Trophoblast cell (in vitro differentiated cells and primary cell): ENCODE data around the gene LIPJ. TPM values are rescaled to one million over a fixed set of nuclear protein-coding genes. Genes with fewer than 3 reads are reported as not detected.

Experiments
- DNase-seq, 2 donors: peaks; one replicate each; pipeline ENCODE4 v3.0.0-alpha.2; 2016
- H2AFZ ChIP-seq: 2 replicates; pipeline ENCODE4 v1.6.1; 2013; ENCODE audit warnings: low read length, moderate library complexity, mild to moderate bottlenecking; ENCODE audit not compliant: insufficient read depth, poor library complexity
- H2AK5ac ChIP-seq: 2 replicates; pipeline ENCODE4 v1.6.1; 2013; ENCODE audit warnings: mild to moderate bottlenecking, low read length
- H2BK120ac ChIP-seq: 2 replicates; pipeline ENCODE4 v1.6.1; 2013; ENCODE audit warnings: low read length, mild to moderate bottlenecking, moderate library complexity; ENCODE audit not compliant: insufficient read depth, poor library complexity
- H2BK12ac ChIP-seq: 2 replicates; pipeline ENCODE4 v1.6.1; 2013; ENCODE audit warnings: mild to moderate bottlenecking, low read length, moderate library complexity
- H2BK5ac ChIP-seq: 2 replicates; pipeline ENCODE4 v1.6.1; 2013; ENCODE audit warnings: low read length, low read depth, moderate library complexity, mild to moderate bottlenecking; ENCODE audit not compliant: poor library complexity
- H3K14ac ChIP-seq: 2 replicates; pipeline ENCODE4 v1.6.1; 2013; ENCODE audit warnings: mild to moderate bottlenecking, low read length
- H3K18ac ChIP-seq: 2 replicates; pipeline ENCODE4 v1.6.1; 2013; ENCODE audit warnings: mild to moderate bottlenecking, low read length
- H3K23ac ChIP-seq: 2 replicates; pipeline ENCODE4 v1.6.1; 2013; ENCODE audit warnings: low read length
- H3K27ac ChIP-seq: 2 replicates; pipeline ENCODE4 v1.5.1; 2013; ENCODE audit warnings: low read depth, mild to moderate bottlenecking, inconsistent platforms, low read length, moderate library complexity
- H3K27me3 ChIP-seq: 2 replicates; pipeline ENCODE4 v1.6.1; 2013; ENCODE audit warnings: inconsistent platforms, mild to moderate bottlenecking, low read length, moderate library complexity; ENCODE audit not compliant: insufficient read depth
- H3K36me3 ChIP-seq, 2 experiments: 1 replicate in 1 of 2; 2 replicates in 1 of 2; pipeline ENCODE4 v1.6.1; 2013; ENCODE audit warnings: low read length in 2 of 2, mild to moderate bottlenecking in 2 of 2, moderate library complexity in 1 of 2; ENCODE audit not compliant: insufficient read depth in 2 of 2, control insufficient read depth in 1 of 2
- H3K4ac ChIP-seq: 2 replicates; pipeline ENCODE4 v1.6.1; 2013; ENCODE audit warnings: low read depth, mild to moderate bottlenecking, low read length, moderate library complexity
- H3K4me1 ChIP-seq, 2 experiments: 1 replicate in 1 of 2; 2 replicates in 1 of 2; pipeline ENCODE4 v1.6.1; 2013; ENCODE audit warnings: low read length in 2 of 2, mild to moderate bottlenecking in 2 of 2, moderate library complexity in 1 of 2; ENCODE audit not compliant: insufficient read depth in 2 of 2, control insufficient read depth in 1 of 2
- H3K4me2 ChIP-seq: 2 replicates; pipeline ENCODE4 v1.6.1; 2013; ENCODE audit warnings: inconsistent platforms, mild to moderate bottlenecking, low read length, moderate library complexity
- H3K4me3 ChIP-seq: 2 replicates; pipeline ENCODE4 v1.5.1; 2013; ENCODE audit warnings: mild to moderate bottlenecking, low read depth, low read length, inconsistent platforms
- H3K79me1 ChIP-seq: one replicate; pipeline ENCODE4 v1.6.1; 2013; ENCODE audit warnings: low read length
- H3K79me2 ChIP-seq: 2 replicates; pipeline ENCODE4 v1.6.1; 2013; ENCODE audit warnings: low read length, mild to moderate bottlenecking; ENCODE audit not compliant: control insufficient read depth, insufficient read depth, poor library complexity
- H3K9ac ChIP-seq: 2 replicates; pipeline ENCODE4 v1.6.1; 2013; ENCODE audit warnings: mild to moderate bottlenecking, low read length
- H3K9me3 ChIP-seq: 2 replicates; pipeline ENCODE4 v1.6.1; 2013; ENCODE audit warnings: low read depth, mild to moderate bottlenecking, control low read depth, inconsistent platforms, low read length; ENCODE audit not compliant: insufficient read depth
- H4K12ac ChIP-seq: 2 replicates; pipeline ENCODE4 v1.6.1; 2013; ENCODE audit warnings: low read depth, mild to moderate bottlenecking, low read length, moderate library complexity
- H4K8ac ChIP-seq: 2 replicates; pipeline ENCODE4 v1.6.1; 2013; ENCODE audit warnings: low read depth, mild to moderate bottlenecking, low read length, moderate library complexity
- H4K91ac ChIP-seq: one replicate; pipeline ENCODE4 v1.6.1; 2013; ENCODE audit warnings: low read depth, mild to moderate bottlenecking, low read length, moderate library complexity
- WGBS: extraction: QIAGEN DNeasy Blood & Tissue Kit; methylation state at CpG from one replicate; pipeline ENCODE4 v1.1.7; 2013; ENCODE audit warnings: missing lambda C conversion rate; ENCODE audit not compliant: insufficient read length, insufficient coverage; ENCODE audit errors: extremely low coverage; 5-methylcytosine and 5-hydroxymethylcytosine counted together
- polyA plus RNA-seq: library from polyadenylated mRNA; stranded (reverse); fragments of 200-250 nt; gene quantifications from 2 replicates; pipeline ENCODE4 v1.2.3, GENCODE V29; 2013

Gene LIPJ, protein sequence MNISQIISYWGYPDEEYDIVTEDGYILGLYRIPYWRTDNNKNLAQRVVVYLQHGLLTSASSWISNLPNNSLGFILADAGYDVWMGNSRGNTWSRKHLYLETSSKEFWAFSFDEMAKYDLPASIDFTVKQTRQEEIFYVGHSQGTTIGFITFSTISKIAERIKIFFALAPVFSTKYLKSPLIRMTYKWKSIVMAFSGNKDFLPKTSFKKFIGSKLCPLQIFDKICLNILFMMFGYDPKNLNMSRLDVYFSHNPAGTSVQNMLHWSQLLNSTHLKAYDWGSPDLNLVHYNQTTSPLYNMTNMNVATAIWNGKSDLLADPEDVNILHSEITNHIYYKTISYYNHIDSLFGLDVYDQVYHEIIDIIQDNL
- polyA plus RNA-seq, result 0.03 TPM in 1 of 2 replicates, not detected in the other

DNA sequence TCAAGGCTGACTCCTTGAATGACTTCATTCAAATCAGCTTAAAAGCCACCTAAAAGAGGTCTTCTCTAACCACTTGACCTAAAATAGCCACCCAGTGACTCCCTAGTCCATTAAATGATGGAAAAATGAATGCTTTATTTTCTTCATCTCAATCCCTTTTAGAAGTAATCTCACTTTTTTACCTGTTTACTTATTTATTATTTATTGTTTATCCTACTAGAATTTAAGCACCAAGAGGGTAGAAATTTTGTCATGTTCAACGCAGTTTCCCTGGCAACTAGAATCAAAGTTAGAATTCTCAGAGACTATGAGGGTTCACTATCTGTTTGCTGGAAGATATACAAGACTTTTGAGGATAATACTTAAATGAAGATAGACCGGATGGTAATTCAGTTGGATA is at the start of gene LIPJ:
Gene LIPJ, plus strand, starts transcription at position 301 of the 400 bp plus-strand sequence. CDS start 3,926 bp downstream, outside the sequence.
- no peak within 1 kb of the TSS for H3K4me2 ChIP-seq
- H3K14ac ChIP-seq, result no peak within 1 kb of the TSS
- H3K4me1 ChIP-seq, result no peaks in the 10 kb centered on the region
- peaks cover 7% of the 10 kb centered on the region for H3K79me1 ChIP-seq
- no peak within 1 kb of the TSS for H3K9ac ChIP-seq
- H2AFZ ChIP-seq, result no peak within 1 kb of the TSS
- H2AK5ac ChIP-seq, result no peak within 1 kb of the TSS
- no peak within 1 kb of the TSS for H2BK120ac ChIP-seq
- H3K79me2 ChIP-seq, result peaks cover 3% of the 10 kb centered on the region
- no peaks in the 10 kb centered on the region for H3K27me3 ChIP-seq
- H2BK5ac ChIP-seq, result no peak within 1 kb of the TSS
- H4K12ac ChIP-seq, result no peak within 1 kb of the TSS
- no peak within 1 kb of the TSS for H3K27ac ChIP-seq
- no peak within 1 kb of the TSS for H4K8ac ChIP-seq
- no peak for DNase-seq
- no peak within 1 kb of the TSS for H3K18ac ChIP-seq
- H3K4me3 ChIP-seq, result no peak within 1 kb of the TSS
- H2BK12ac ChIP-seq, result no peak within 1 kb of the TSS
- no peak within 1 kb of the TSS for H4K91ac ChIP-seq
- no peak within 1 kb of the TSS for H3K23ac ChIP-seq
- H3K4ac ChIP-seq, result no peak within 1 kb of the TSS
- H3K9me3 ChIP-seq, result peaks cover 3% of the 10 kb centered on the region
- no CpG with 5 or more reads among the region's 2 CpGs for WGBS
- H3K36me3 ChIP-seq, result no peaks in the 10 kb centered on the region

GRCh38 chr10:88537322-88537721 is 49.2 kb upstream of the LIPJ start:
- no peaks in the 10 kb centered on the region for H3K9me3 ChIP-seq
- peak overlapping the region; percentile 84 for H2BK12ac ChIP-seq
- H3K27ac ChIP-seq, result peak overlapping the region; percentile 88
- H3K18ac ChIP-seq, result no peak overlapping the region
- peaks cover 14% of the 10 kb centered on the region for H3K79me1 ChIP-seq
- H4K12ac ChIP-seq, result no peak overlapping the region
- peak overlapping the region; percentile 99 for H2BK120ac ChIP-seq
- no peaks in the 10 kb centered on the region for H3K27me3 ChIP-seq
- H2BK5ac ChIP-seq, result peak overlapping the region; percentile 96
- WGBS, result no CpG with 5 or more reads among the region's 2 CpGs
- peak overlapping the region; percentile 94 for H4K91ac ChIP-seq
- H3K4ac ChIP-seq, result peak overlapping the region; percentile 55
- no peak for DNase-seq
- no peaks in the 10 kb centered on the region for H3K79me2 ChIP-seq
- no peak overlapping the region for H3K23ac ChIP-seq
- no peak overlapping the region for H2AFZ ChIP-seq
- H3K36me3 ChIP-seq, result no peaks in the 10 kb centered on the region
- H3K4me3 ChIP-seq, result no peak overlapping the region
- H3K4me1 ChIP-seq, result peaks cover 2 to 9% of the 10 kb centered on the region in 2 experiments
- no peak overlapping the region for H2AK5ac ChIP-seq
- H3K4me2 ChIP-seq, result no peak overlapping the region
- H3K14ac ChIP-seq, result peak overlapping the region; percentile 87
- H4K8ac ChIP-seq, result peak overlapping the region; percentile 54
- no peak overlapping the region for H3K9ac ChIP-seq

GRCh38 chr10:88538048-88538447 is 48.5 kb upstream of the LIPJ start:
- H3K14ac ChIP-seq, result no peak overlapping the region
- H3K36me3 ChIP-seq, result no peaks in the 10 kb centered on the region
- no peak overlapping the region for H3K23ac ChIP-seq
- no peak overlapping the region for H3K18ac ChIP-seq
- H3K9me3 ChIP-seq, result no peaks in the 10 kb centered on the region
- H4K12ac ChIP-seq, result no peak overlapping the region
- no peak overlapping the region for H2BK5ac ChIP-seq
- peak overlapping the region; percentile 51 for H3K27ac ChIP-seq
- H3K79me1 ChIP-seq, result peaks cover 18% of the 10 kb centered on the region
- DNase-seq, result peak; percentile 35 to 73
- H3K4ac ChIP-seq, result no peak overlapping the region
- peaks cover 2 to 11% of the 10 kb centered on the region in 2 experiments for H3K4me1 ChIP-seq
- no peaks in the 10 kb centered on the region for H3K27me3 ChIP-seq
- no peak overlapping the region for H2AFZ ChIP-seq
- no peak overlapping the region for H4K91ac ChIP-seq
- H4K8ac ChIP-seq, result no peak overlapping the region
- WGBS, result no CpG with 5 or more reads among the region's 2 CpGs
- no peak overlapping the region for H3K4me3 ChIP-seq
- H3K9ac ChIP-seq, result no peak overlapping the region
- no peak overlapping the region for H3K4me2 ChIP-seq
- no peak overlapping the region for H2BK12ac ChIP-seq
- no peak overlapping the region for H2BK120ac ChIP-seq
- no peaks in the 10 kb centered on the region for H3K79me2 ChIP-seq
- H2AK5ac ChIP-seq, result no peak overlapping the region

- no peak overlapping the region for H2AK5ac ChIP-seq
- H3K27ac ChIP-seq, result no peak overlapping the region
- H4K12ac ChIP-seq, result no peak overlapping the region
- H3K18ac ChIP-seq, result no peak overlapping the region
- no peak overlapping the region for H3K4me3 ChIP-seq
- no peaks in the 10 kb centered on the region for H3K27me3 ChIP-seq
- no peak overlapping the region for H4K8ac ChIP-seq
- no peak overlapping the region for H3K23ac ChIP-seq
- peak in 1 of 2 donors; percentile 20 for DNase-seq
- no peak overlapping the region for H3K4ac ChIP-seq
- no peaks in the 10 kb centered on the region for H3K9me3 ChIP-seq
- no peak overlapping the region for H2BK5ac ChIP-seq
- peaks cover 2 to 11% of the 10 kb centered on the region in 2 experiments for H3K4me1 ChIP-seq
- no peak overlapping the region for H4K91ac ChIP-seq
- H2BK120ac ChIP-seq, result no peak overlapping the region
- no peak overlapping the region for H3K4me2 ChIP-seq
- H3K79me2 ChIP-seq, result no peaks in the 10 kb centered on the region
- WGBS, result no CpG with 5 or more reads among the region's 1 CpG
- no peak overlapping the region for H3K9ac ChIP-seq
- H3K14ac ChIP-seq, result no peak overlapping the region
- no peaks in the 10 kb centered on the region for H3K36me3 ChIP-seq
- H3K79me1 ChIP-seq, result peaks cover 21% of the 10 kb centered on the region
- no peak overlapping the region for H2AFZ ChIP-seq
- no peak overlapping the region for H2BK12ac ChIP-seq
Measured at GRCh38 chr10:88540351-88540750, 46.2 kb upstream of the LIPJ start.
